A549 treated with dexamethasone at 1 μM for 4 hours (cell line): ENCODE measurements around the gene IFNK. TPM values are rescaled to one million over a fixed set of nuclear protein-coding genes. Genes with fewer than 3 reads are reported as not detected.

Experiments
- total RNA-seq: library from RNA; stranded (reverse); fragments of 200-300 nt; extraction: Qiagen RNA extraction; gene quantifications from 5 replicates; pipeline ENCODE4 v1.2.3, GENCODE V29; 2022

The IFNK gene, protein sequence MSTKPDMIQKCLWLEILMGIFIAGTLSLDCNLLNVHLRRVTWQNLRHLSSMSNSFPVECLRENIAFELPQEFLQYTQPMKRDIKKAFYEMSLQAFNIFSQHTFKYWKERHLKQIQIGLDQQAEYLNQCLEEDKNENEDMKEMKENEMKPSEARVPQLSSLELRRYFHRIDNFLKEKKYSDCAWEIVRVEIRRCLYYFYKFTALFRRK
- total RNA-seq, result 0.13 TPM in 1 of 5 replicates, not detected in the others

DNA sequence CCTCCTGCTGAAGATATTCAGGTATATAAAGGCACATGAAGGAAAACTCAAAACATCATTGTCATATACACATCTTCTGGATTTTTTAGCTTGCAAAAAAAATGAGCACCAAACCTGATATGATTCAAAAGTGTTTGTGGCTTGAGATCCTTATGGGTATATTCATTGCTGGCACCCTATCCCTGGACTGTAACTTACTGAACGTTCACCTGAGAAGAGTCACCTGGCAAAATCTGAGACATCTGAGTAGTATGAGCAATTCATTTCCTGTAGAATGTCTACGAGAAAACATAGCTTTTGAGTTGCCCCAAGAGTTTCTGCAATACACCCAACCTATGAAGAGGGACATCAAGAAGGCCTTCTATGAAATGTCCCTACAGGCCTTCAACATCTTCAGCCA is at the start of gene IFNK:
Gene IFNK (plus strand): TSS at position 55 of the 400 bp plus-strand sequence. CDS start 47 bp downstream, at position 102.

GRCh38 chr9:27529316-27530278 is 5.5 kb downstream of the IFNK start, which contains the start of gene MOB3B:
MOB3B (minus strand) TSS chr9:27529814; CDS start chr9:27455550, 74,264 bp downstream.

DNA sequence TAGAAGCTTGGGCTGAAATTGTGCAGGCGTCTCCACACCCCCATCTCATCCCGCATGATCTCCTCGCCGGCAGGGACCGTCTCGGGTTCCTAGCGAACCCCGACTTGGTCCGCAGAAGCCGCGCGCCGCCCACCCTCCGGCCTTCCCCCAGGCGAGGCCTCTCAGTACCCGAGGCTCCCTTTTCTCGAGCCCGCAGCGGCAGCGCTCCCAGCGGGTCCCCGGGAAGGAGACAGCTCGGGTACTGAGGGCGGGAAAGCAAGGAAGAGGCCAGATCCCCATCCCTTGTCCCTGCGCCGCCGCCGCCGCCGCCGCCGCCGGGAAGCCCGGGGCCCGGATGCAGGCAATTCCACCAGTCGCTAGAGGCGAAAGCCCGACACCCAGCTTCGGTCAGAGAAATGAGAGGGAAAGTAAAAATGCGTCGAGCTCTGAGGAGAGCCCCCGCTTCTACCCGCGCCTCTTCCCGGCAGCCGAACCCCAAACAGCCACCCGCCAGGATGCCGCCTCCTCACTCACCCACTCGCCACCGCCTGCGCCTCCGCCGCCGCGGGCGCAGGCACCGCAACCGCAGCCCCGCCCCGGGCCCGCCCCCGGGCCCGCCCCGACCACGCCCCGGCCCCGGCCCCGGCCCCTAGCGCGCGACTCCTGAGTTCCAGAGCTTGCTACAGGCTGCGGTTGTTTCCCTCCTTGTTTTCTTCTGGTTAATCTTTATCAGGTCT is 49.0 kb downstream of the IFNK start, which contains the start of gene C9orf72:
Gene C9orf72 (minus strand): TSS at position 564 of the 716 bp plus-strand sequence. CDS start 6,361 bp downstream, outside the sequence.

Other genes starting within 250 kb of the IFNK start
- gene EQTN, start 227.1 kb upstream of the IFNK start, total RNA-seq, result 0.20 to 0.21 TPM in 2 of 5 replicates, not detected in the others
- 10.7 to 14.7 TPM (median 13.3 TPM) in 5 replicates for gene MOB3B, start 5.5 kb downstream of the IFNK start, total RNA-seq
- 3.6 to 5.7 TPM (median 4.6 TPM) in 5 replicates for gene C9orf72, start 49.2 kb downstream of the IFNK start, total RNA-seq